ENCODE results near the gene RHEB. TPM values are rescaled to one million over a fixed set of nuclear protein-coding genes. Genes with fewer than 3 reads are reported as not detected.
A peak's percentile ranks its signal among the peaks of the same experiment; 100 is the strongest.

The RHEB gene
- total RNA-seq: 135 TPM
- long read RNA-seq, transcript RHEB-201 (8 exons, 2,075 nt): major isoform, 79 of 84 reads
- long read RNA-seq, partial matches to known transcripts: 3 of 84 reads
- long read RNA-seq, other reads (novel, unspliced or antisense): 1 of 84 reads

DNA sequence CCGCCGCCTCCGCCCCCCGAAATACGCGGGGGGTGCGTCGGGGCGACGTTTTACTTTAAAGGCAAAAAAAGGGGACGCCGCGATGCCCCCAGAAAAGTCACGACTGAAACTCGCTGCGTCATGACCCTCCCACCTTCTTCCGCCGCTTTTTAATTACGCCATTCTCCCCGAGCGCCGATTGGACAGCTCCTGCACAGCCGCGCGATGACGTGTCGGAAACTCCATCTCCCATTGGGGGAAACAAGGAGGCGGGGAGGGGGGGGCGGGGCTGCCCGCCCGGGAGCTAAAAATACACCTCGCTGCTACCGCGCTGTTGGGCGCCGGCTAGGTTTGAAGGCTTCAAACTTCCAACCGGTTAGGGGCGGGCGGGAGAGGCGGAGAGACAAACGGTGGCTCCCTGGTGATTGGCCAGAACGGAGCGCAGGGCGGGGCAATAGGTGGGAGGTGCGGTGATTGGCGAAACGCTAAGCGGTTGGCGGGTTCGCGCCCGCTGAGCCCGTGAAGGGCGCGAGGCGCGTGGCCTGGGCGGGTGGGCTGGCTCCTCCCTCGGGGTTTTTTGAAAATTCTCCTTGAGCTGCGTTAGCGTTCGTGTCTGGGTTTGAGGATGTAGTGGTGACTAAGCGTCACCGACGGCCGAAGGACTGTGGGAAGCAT, at the start of gene RHEB:
TSS of gene RHEB (minus strand) at position 131 of the 654 bp plus-strand sequence. CDS start 384 bp downstream, outside the sequence.
- DNase-seq (ENCODE audit: missing footprints): peak; percentile 98
- peak; percentile 96 for ATAC-seq
- intact Hi-C loops (cut with DNase I): loop anchor here (5.0 kb wide), 1 partner anchor 58 kb away; no protein-coding TSS in a partner anchor

- ATAC-seq (peak; percentile 71), DNase-seq (ENCODE audit: missing footprints) (no peak)
- intact Hi-C loops (cut with DNase I): no loop called here
Observed at GRCh38 chr7:151566897-151567320, 47.2 kb upstream of the RHEB start.

- DNase-seq (ENCODE audit: missing footprints) (no peak), ATAC-seq (no peak)
- intact Hi-C loops (cut with DNase I): no loop called here
Observed at GRCh38 chr7:151565541-151565940, 45.8 kb upstream of the RHEB start.

DNA sequence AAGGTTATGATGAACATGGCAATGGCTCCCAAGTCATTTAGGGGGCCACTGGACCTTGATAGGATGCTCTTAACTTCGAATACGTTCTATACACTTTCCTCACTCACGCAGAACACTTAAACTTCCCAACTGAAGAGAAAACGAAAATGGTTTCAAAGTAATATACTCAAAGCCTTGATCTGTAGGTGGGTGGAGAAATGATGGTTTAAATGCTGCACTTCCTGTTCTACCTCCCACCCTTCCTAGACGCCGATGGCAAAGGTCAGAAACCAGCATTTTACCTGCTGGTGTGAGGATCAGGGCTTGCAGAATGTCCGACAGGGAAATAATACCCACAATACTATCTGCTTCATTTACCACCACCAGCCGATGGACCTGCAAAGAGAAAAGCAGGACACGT, 40.5 kb upstream of the RHEB start:
- DNase-seq (ENCODE audit: missing footprints) (no peak), ATAC-seq (no peak)
- intact Hi-C loops (cut with DNase I): no loop called here

DNA sequence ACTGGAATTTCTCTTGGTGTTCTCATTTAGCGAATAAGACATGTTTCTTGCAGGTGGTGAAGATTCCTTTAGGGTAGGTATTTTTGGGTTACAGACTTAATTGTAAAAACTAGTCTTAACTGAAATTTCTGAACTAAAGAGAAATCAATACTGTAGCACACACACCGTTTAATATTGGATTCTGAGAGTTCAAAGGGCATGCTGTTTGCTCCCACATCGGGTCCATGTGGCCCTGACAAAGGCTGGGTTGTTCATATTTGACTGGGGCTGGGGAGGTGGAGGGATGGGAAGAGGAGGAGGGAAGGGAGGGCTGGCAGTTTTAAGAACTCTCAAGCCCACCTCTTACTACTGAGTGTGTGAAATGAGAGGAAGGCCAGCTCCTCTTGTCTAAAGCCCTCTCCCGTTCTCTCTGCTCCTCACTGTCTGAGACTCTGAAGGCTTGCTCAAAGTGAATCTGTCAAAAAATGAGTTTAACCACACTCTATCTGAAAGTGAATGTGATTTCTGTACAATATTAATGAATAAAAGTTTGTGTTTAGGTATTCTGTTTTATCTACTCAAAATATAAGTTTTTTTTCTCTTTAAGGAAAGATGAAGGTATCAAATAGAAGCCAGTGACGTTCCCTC, 40.0 kb upstream of the RHEB start:
- intact Hi-C loops (cut with DNase I): no loop called here
- no peak for DNase-seq (ENCODE audit: missing footprints)
- ATAC-seq: no peak

DNA sequence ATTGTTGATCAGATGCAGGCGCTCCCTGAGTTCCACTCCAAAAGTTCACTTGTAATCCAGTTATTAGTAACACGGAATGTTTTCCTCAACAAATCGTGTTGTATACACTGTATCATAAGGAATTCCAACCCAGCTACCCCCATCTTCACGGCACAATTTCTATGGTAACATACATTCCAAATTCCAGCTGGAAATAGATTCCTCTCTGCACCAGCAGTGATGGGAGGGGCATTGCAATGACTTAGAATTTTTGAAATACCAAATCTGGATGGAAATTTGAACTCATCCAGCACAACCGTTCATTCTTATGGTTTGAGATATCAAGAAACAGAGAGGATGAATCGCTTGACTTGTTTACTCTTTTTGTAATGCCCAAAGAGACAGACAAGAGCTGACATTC, 38.9 kb upstream of the RHEB start:
- ATAC-seq: no peak
- intact Hi-C loops (cut with DNase I): no loop called here
- DNase-seq (ENCODE audit: missing footprints): no peak

DNA sequence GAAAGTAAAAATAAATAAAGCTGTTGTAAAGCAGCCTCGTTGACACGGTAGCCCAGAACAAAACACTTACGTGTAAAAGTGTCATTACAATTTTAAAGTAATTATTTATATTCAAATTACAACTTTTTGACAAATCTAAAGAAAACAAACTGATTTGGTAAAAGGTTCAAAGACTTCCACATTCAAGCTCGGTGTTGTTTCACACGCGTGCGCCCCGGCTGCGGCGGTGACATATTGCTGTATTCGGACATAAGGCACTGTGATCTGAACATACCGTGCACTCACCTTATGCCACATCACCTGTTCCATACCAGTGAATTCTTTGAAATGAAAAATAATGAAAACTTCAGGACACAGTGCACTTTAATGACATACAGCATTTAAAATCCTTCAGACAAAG, 36.9 kb upstream of the RHEB start:
- DNase-seq (ENCODE audit: missing footprints): peak; percentile 67
- no peak for ATAC-seq
- intact Hi-C loops (cut with DNase I): no loop called here

DNA sequence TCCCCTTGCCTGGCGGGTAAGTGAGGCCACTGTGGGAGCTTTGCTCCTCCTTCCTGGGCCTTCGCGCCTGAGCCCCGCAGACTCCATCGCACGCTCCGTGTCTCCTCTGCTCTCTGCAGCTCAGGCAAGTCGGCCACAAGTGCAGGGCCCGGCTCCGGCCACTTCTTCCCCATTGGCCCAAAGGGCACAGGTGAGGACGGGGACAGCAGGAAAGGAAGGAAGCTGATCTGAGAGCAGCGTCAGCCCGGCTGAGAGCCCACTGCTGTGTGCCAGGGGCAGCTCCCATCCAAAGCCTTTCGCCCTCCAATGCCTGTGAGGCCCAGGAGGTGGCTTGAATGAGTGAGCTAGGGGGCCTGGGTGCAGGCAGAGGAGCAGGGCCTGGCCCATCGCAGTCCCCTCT, 33.7 kb upstream of the RHEB start:
- DNase-seq (ENCODE audit: missing footprints) (peak; percentile 37), ATAC-seq (no peak)
- intact Hi-C loops (cut with DNase I): no loop called here

GRCh38 chr7:151552352-151553028, 32.8 kb upstream of the RHEB start:
- peak; percentile 81 for ATAC-seq

GRCh38 chr7:151551820-151552219, 32.1 kb upstream of the RHEB start:
- no peak for DNase-seq (ENCODE audit: missing footprints)
- intact Hi-C loops (cut with DNase I): no loop called here
- ATAC-seq: no peak

More at GRCh38 chr7:151552352-151553028, 32.8 kb upstream of the RHEB start:
- DNase-seq (ENCODE audit: missing footprints): peak; percentile 51
- intact Hi-C loops (cut with DNase I): no loop called here

DNA sequence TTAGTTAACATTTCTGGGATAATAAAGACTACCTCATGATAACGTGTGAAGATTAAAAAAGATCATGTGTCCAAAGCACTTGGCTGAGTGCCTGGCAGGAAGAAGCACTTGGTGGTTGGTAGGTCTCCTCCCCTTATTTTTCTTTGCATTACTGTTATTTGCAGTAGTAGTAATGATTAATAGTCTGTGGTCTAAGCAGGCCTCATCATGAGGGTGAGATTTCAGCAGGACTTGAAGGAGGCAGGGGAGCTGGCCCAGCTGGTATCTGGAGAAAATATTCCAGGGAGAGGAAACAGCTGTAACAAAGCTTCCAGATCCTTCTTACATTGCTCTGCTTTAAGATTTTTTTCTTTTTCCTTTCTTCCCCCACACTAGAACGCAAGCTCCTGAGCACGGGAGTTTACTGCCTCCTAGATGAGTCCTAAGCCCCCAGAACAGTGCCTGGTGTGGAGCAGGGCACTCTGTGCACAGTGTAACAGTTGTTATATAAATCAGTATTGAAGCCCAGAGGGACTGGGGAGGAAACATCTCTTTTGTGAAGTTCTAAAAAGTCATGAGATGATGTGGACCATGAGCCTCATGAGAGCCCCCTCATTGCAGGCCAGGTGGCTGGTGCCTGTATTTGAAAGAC, 31.1 kb upstream of the RHEB start:
- ATAC-seq (no peak), DNase-seq (ENCODE audit: missing footprints) (no peak)
- intact Hi-C loops (cut with DNase I): no loop called here

DNA sequence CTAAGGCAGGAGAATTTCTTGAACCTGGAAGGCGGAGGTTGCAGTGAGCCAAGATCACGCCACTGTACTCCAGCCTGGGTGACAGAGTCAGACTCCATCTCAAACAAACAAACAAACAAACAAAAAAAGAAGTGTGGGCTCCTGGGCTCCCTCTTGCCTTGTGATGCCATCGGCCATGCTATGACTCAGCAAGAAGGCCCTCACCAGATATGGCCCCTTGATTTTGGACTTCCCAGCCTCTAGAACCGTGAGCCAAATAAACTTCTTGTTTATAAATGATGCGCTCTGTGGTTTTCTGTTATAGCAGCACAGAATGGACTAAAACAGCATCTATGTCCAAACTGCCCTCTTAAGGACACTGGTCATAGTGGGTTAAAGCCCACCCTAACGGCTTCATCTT, 29.9 kb upstream of the RHEB start:
- intact Hi-C loops (cut with DNase I): no loop called here
- DNase-seq (ENCODE audit: missing footprints) (no peak), ATAC-seq (no peak)

DNA sequence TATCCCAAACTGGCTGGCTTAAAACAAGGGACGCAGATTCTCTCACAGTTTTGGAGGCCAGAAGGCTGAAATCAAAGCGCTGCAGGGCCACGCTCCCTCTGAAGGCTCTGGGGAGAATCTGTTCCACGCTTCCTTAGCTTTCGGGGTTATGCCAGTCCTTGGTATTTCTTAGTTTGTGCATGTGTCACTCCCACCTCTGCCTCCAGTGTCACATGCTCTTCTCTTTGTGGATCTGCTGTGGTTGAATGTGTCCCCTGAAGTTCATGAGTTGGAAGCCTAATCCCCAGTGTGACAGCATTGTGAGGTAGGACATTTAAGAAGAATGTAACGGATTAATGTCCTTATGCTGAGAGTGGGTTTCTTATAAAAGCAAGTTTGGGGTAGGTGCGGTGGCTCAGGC, 29.4 kb upstream of the RHEB start:
- no peak for ATAC-seq
- DNase-seq (ENCODE audit: missing footprints): no peak
- intact Hi-C loops (cut with DNase I): no loop called here

GRCh38 chr7:151544183-151544582, 24.5 kb upstream of the RHEB start:
- no peak for DNase-seq (ENCODE audit: missing footprints)
- ATAC-seq: no peak
- intact Hi-C loops (cut with DNase I): no loop called here

DNA sequence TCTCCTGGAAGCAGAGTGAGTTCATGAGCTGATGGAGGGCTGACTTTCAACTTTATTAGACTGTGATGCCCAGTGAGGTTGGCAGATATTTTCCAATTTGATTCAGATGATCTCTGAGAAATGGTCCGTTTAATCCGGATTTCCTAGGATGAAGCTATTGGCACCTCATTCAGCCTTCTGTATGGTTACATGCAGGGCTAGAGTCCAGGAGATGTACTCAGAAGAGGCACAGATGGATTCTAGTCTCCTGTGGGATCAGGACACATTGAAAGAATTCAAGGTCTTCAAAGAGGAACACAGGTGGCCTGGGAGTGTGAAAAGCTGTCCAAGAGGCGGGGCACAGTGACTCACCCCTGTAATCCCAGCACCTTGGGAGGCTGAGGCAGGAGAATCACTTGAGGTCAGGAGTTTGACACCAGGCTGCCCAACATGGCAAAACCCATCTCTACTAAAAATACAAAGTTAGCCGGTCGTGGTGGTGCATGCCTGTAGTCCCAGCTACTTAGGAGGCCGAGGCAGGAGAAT, 23.0 kb upstream of the RHEB start:
- no peak for ATAC-seq
- DNase-seq (ENCODE audit: missing footprints): no peak
- intact Hi-C loops (cut with DNase I): no loop called here

DNA sequence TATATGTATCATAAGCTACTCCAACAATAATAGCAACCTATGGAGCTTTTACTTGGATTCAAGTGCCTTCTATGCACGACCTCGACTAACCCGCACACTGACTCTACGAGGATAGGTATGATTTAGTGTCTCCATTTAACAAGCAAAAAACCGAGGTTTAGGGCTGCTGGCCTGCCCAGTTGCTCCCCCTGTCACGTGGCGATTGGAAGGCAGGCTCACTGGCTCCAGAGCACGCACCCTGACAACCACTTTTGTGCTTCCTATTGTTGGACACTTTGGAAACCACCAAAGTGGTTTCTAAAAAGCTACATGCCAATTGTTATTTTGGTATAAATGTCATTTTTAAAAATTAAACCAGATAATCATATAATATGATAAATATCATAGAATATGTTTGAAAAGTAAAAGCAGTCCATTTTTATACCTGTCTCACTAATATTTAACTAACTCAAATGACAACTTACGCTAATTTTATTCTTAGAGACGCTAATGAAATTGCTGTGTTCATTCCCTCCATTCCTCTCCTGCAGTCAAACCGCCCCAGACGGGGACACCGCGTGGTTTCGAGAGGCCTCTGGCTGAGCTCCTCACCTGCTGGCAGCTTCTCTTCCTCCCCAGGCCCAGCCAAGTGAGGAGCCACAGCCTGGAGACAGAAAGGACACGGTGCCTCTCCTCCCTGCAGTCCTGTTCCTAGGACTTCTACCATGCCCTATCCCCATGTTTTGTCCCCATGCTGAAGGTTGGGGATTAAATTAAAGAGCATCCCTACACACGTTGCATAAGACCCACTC, 22.2 kb upstream of the RHEB start:
- peak; percentile 40 for ATAC-seq
- peak; percentile 59 for DNase-seq (ENCODE audit: missing footprints)

DNA sequence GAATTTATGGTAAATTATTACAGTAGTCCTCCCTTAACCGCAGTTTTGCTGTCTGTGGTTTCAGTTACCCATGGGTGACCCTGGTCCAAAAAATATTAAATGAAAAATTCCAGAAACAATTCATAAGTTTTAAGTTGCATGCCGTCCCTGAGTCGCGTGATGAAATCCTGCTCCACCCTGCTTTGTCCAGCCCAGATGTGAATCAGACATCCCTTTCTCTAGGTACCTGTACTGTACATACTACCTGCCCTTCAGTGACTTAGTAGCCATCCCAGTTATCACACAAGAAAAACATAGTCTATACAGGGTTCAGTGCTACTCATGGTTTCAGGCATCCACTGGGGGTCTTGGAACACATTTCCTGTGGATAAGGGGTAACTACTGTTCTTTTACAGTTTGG, 20.5 kb upstream of the RHEB start:
- no peak for ATAC-seq
- intact Hi-C loops (cut with DNase I): no loop called here
- no peak for DNase-seq (ENCODE audit: missing footprints)

More for the DNA sequence above, 22.2 kb upstream of the RHEB start:
- intact Hi-C loops (cut with DNase I): no loop called here

- DNase-seq (ENCODE audit: missing footprints) (peak; percentile 68), ATAC-seq (peak; percentile 80)
Observed at GRCh38 chr7:151539088-151539671, 19.5 kb upstream of the RHEB start.

More at GRCh38 chr7:151539088-151539671, 19.5 kb upstream of the RHEB start:
- intact Hi-C loops (cut with DNase I): no loop called here
